HG02571 (cell line): Measurements from ENCODE around the gene NBPF3.
"Not testable (repeated sequence)": the region's sequence is repeated elsewhere in the genome, so short reads cannot be mapped to it uniquely, and the experiment has no call there.

Experiments used
- ATAC-seq: cut with Tn5 transposase; IDR thresholded peaks from one replicate; pipeline ENCODE4 v1.9.1; 2021; ENCODE audit warnings: mild to moderate bottlenecking, moderate library complexity; ENCODE audit not compliant: unreplicated experiment

NBPF3 gene

DNA sequence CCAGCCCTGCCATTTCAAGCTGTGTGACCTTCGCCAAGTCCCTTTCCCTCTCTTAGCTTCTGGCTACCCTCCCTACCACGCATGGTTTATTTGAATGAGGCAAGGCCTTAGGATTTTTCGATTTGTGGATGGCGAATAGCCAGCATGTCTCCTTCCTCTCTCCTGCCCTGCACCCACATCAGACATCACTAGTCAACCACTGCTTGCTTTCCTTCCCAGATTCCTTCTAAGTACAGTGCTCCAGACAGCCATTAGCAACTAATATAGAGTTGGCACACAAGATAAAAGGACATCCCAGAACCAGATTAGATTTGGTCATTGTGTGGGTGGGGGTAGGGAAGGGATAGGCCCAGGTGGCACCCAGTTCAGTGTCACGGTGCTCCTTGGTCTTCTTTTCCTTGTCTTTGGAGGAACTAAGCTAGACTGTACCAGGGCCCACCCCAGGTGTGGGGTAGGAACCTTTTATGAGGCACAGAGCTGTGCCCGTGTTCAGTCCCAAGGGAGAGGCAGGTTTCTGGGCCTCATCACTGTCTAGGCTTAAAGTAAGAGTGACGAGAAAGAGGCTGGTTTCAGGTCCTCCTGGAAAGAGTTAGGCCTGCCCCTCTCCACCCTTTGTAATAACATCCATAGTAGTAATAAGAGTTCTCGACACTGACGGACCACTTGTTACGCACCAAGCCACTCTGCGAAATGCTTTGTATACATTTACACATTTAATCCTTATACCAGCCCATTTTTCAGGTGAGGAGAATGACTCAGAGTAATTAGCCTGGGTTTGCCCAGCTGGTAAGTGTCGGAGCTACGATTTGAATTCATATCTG, 77.9 kb downstream of the NBPF3 start:
- no peak for ATAC-seq

DNA sequence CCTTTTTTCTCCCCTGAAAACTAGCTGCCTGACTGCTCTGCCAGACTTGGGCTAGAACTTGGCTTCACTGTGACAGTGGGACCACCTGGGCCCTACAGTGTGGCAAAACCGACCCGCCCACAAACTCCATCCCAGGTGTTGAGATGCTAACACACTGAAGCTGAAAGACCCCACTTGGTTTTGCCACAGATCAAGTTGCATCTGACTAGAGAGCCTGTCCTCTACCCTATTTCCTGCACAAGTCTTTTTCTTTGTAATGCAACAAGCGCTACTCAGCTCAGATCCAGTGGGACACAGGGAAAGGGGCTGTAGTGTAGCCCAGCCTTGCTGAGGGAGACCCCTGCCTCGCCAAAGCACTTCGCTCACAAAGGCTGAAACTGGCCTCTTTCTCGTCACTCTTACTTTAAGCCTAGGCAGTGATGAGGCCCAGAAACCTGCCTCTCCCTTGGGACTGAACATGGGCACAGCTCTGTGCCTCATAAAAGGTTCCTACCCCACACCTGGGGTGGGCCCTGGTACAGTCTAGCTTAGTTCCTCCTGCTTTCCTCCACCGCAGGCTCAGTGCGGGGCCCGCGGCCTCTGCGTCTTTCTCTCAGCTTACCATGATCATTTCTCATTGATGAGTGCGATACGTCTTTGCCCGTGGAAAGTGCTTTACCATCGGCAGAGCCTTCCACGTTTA, 79.0 kb downstream of the NBPF3 start:
- ATAC-seq, result no peak

DNA sequence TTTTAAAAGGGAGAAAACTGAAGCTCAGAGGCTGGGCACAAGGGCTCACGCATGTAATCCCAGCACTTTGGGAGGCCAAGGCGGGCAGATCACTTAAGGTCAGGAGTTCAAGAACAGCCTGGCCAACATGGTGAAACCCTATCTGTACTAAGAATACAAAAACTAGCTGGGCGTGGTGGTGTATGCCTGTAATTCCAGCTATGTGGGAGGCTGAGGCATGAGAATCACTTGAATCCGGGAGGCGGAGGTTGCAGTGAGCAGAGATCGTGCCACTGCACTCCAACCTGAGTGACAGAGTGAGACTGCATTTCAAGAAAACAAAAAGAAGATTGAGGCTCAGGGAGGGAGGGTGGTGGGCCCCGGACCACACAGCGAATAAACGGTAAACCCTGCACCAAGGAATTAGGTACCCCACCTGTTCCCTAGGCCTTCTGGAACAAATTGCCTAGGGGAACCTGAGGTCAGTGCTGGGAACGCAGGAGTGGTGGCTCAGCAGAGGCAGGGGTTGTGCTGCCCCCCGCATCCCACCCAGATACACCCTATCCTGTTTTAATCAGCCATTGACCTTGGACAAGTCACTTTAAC, 79.6 kb downstream of the NBPF3 start:
- not testable (repeated sequence) for ATAC-seq

DNA sequence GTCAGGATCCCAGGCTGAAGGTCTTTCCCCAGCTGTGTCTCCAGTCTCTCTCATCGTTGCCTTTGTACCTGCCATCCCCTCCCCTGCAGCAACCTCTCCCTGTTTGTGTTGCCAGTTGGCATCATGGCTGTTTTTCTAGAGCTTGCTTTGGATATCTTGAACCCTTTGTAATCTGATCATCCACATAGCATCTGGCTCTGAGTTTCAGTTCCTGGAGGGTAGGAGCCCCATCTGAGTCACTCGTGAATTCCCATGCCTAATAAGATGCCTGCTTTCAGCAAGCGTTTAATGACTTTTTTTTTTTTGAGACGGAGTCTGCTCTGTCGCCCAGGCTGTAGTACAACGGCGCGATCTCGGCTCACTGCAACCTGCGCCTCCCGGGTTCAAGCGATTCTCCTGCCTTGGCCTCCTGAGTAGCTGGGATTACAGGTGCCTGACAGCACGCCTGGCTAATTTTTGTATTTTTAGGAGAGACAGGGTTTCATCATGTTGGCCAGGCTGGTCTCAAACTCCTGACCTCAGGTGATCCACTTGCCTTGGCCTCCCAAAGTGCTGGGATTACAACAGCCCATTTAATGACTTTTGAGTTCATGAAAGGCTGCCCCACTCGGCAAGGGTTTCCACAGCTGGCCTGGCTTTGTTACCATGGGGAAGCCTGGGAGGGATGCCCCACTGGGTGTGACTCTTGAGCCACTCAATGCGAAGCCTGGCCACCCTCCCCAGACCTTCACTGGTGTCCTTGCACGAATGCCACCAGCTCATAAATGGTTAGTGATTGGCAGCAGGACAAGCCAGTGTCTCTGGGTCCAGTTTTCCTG, 81.2 kb downstream of the NBPF3 start:
- ATAC-seq, result no peak

DNA sequence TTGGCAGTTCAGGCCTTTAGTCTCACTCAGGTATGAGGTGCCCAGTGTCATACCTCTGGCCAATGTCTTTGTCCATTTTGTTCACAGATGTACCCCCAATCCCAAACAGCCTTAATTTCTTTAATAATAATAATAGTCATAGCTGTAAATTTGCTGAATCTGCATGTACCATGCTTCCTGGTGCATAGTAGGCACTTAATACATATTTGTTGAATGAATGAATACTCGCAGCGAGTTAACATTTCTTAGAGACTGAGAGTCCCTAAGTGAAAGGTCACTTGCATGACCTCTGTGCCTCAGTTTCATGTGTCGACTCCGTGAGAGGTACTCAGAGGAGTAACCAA, 81.8 kb downstream of the NBPF3 start:
- ATAC-seq, result no peak

DNA sequence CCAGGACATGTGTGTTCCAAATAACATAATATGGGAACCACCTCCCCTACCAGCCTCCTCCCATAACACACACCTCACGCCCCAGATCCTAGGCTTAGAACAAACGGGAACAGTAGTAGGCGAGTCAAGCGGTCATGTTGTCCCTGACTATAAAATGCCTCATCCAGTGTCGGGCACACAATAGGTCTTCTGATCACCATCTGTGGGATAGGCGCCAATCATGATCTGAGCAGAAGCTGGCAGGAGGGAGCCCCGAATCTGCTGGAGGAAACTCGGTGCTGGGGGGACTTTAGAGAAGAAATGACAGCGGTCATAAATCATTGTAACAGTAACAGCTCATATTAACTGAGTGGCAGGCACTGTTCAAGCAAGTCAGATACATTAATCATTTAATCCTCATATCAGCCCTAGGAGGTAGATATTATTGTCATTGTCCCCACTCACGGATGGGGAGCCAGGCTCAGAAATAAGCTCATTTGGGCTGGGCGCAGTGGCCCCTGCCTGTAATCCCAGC, 82.6 kb downstream of the NBPF3 start:
- no peak for ATAC-seq

DNA sequence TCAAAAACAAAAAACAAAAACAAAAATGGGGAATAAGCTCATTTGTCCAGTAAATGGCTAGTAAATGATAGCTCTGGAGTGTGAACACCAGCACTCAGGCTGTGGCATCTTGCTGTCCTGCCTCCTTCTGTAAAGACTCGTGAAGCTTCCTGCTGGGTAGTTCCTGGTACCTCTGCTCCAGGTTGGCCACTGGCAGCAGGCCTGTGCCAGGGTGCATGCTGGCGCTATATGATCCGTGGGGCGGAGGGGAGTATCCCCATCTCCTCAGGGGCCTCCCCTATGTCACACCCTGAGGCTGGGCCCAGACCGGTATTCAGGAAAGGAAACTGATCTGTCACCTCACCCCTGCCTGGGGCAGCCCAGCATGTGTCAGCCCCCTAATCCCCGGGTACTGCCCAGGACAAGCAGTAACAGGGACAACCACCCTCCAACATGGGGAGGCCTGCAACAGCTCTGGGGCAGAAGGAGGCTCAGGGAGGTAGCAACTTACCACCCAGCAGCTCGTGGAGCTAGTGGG, 83.4 kb downstream of the NBPF3 start:
- no peak for ATAC-seq

DNA sequence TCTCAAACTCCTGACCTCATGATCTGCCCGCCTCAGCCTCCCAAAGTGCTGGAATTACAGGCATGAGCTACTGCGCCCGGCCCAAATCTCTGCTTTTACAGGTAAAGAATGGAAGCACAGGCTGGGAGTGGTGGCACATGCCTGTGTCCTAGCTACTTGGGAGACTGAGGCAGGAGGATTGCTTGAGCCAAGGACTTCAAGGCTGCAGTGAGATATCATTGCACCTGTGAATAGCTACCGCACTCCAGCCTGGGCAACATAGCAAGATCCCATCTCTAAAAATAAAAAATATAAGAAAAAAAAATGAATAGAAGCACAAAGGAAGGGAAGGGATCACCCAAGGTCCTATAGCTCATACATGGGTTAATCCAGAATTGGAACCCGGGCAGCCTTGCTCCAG, 84.3 kb downstream of the NBPF3 start:
- no peak for ATAC-seq

DNA sequence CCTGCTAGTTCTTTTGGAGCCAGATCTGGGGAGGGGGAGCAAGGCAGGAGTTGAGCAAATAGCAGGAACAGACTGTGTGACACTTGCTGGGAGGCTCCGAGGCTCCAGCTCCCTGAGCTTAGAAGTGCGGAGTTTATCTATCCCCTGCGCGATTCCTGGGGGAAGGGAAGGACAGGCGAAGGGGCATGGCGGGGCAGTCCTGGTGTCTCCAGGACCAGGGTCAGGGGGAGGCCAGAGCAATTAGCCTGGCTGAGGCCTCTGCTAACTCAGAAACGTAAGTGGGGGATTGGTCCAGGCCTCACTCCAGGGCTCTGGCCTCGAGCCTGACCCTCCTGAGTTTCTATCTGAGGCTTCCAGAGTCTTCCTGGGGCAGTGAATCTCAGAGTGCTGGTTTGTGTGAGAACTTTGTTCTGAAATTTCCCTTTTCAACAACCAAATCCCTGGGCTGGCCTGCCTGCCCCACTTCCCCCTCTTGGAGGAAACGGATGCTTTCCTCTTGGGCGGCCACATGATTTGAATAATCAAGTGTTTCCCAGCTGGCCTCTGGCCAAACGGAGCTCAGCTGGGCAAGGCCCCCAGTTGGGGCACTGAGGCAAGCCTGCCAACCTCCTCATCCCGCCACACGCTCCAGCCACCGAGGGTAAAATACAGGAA, 84.9 kb downstream of the NBPF3 start:
- no peak for ATAC-seq

DNA sequence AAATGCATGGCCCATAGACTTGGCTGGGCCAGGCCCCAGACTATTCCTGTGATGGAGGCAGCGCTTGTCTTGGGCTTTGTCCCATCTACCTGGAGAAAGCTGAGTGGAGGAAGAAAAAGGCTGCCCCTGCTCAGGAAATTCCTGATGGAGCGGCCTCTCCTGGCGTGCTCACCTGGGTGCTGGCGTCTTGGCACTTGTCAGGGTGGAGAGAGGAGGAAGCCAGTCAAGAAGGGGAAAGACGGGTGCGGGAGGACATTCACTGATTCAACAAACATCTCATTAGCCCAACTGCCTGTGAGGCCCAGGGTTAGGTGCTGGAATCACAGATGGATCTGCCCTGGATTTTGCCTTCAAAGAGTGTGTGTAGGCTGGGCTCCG, 85.4 kb downstream of the NBPF3 start:
- ATAC-seq, result no peak

DNA sequence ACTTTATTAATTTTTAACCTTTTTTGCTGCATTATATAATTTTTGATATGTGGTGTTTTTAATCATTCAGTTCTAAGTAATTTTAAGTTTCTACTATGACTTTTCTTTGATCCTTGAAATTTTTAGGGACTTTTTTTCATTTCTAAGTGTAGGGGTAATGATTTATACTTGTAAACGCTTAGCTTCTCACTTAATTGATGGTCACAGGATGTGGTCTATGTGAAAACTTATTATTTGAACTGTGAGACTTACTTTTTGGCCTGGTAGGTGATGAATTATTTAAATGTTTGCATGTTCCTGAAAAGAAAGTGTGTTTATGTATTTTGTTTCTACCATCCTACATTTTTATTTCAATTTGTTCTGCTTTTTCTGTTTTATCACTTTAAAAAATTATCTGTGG, 86.5 kb downstream of the NBPF3 start:
- no peak for ATAC-seq

DNA sequence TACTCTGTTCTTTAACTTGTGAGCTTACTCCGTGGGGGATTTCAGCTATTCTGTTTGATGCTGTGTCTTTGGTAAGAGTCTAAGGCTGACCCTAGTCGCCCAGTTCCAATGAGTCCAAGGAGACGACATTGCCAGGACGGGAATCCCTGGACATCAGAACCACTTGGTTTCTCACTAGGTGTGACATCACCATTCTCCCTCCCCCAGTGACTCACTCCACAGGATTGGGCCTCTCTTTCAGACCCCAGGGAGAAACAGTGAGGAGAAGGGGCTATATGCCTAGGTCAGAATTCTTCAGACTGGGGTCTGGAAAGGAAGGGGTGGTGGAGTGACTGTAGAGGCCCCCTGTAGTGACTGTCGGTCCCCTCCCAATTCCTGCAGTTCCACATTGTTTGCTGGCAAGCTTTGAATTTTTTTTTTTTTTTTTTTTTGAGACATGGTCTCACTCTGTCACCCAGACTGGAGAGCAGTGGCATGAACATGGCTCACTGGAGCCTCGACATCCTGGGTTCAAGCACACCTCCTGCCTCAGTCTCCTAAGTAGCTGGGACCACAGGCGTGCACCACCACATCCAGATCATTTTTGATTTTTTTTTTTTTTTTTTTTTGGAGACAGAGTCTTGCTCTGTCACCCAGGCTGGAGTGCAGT, 90.6 kb downstream of the NBPF3 start:
- ATAC-seq, result no peak

DNA sequence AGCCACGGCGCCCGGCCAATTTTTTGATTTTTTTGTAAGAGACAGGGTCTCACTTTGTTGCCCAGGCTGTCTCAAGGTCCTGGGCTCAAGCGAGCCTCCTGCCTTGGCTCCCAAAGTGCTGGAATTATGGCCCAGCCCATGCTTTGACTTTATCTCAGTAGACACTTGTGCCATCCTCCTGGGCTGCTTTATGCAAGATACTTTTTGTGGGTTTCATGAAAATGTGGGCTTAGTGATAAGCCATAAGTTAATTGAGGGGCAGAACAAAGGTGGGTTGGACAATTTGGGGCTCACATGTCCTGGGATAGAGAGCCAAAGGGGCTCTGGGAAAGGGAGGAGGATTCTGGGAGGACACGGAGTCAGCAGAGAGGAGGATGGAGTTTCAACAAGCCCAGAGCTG, 91.3 kb downstream of the NBPF3 start:
- ATAC-seq, result no peak

DNA sequence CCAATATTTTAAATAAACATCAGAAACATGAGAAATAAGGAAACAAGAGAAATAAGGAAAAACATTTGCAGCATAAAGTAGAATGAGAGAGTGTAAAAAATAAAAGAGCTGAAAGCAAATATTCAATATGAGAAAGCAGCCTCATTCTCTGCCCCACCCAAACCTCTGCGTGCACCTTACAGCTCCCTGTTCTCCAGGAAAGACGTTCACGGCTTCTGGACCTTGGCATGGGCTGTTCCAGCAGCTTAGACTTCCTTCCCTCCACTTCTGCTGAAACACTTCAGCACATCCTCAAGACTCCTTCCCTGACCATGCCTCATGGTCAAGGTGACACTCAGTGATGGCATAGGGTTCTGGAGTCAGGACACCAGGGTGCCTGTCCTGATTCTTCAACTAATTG, 92.6 kb downstream of the NBPF3 start:
- no peak for ATAC-seq

DNA sequence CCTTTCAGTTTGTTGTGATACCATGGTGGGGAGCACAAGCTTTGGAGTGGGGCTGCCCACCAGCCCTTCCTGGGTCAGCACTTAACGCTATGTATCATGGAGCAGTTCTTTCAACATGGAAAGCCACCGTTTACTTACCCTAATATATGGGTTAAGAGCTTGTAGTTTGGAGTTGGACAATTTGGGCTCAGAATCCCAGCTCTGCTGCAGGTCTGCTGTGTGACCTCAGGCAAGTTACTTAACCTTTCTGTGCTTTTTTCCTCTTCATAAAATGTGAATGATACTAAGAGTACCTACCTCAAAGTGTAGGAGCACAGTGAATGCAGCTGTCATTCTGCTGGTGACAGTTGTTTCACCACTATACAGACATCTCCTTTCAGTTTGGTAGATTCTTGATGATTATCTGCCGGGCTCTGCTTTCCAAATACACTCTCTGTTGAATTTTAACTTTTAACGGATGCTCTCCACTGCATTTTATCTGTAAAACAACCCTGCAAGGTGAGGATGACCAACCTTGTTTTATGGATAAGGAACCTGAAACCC, 93.1 kb downstream of the NBPF3 start:
- ATAC-seq, result no peak

DNA sequence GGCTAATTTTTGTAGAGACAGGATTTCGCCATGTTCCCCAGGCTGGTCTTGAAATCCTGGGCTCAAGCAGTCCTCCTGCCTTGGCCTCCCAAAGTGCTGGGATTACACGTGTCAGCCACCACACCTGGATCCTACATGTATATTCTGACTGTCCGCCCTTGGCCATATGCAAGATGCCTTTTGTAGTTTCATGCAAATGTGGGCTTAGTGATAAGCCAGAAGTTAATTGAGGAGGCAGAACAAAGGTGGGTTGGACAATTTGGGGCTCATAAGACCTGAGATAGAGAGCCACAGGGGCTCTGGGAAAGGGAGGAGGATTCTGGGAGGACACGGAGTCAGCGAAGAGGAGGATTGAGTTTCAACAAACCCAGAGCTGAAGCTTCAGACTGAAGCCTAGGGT, 94.2 kb downstream of the NBPF3 start:
- no peak for ATAC-seq
